GM12874 (cell line): Measurements from ENCODE around the gene ADAMTS13.

Source experiments
- TF ChIP-seq, protein P1 (sequence below): IDR thresholded peaks from 2 replicates; pipeline ENCODE4 v1.5.1; 2011; ENCODE audit warnings: low read depth, mild to moderate bottlenecking, control low read depth, low read length, moderate library complexity; ENCODE audit not compliant: insufficient read depth

ADAMTS13 gene

DNA sequence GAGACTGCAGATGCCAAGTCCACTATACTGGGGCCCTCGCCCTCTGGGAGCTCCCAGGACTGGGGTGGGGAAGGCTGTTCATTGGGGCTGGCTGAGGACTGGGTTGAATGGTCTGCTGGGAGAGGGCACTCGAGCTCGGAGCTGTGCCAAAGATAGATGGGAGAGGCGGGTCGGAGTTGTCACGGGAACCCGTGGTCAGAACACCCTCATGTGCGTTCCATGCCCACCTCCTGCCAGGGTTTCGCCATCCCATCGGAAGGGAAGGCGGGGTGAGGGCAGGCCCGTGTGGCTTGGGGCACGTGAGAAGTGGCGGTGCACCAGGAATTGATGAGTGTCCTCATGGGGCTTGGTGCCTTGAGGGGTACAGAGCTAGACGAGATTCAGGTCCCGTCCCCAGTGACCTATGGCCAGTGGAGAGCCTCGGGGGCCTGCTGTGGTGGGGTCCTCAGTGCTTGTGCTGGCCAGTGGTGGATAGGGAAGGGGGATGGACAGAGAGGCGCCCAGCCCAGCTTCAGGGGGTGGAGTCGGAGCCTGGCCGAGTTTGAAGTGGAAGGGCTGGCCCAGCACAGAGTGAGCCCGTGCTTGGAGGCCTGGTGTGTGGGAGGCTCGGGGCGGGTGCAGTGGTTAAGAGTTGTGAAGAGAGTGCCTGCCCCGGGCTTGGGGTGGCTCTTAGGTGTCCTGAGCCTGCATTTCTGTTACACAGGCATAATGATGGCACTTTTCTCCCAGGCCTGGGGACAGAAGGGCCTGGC is 41.9 kb downstream of the ADAMTS13 start:
- TF ChIP-seq, protein P1, sequence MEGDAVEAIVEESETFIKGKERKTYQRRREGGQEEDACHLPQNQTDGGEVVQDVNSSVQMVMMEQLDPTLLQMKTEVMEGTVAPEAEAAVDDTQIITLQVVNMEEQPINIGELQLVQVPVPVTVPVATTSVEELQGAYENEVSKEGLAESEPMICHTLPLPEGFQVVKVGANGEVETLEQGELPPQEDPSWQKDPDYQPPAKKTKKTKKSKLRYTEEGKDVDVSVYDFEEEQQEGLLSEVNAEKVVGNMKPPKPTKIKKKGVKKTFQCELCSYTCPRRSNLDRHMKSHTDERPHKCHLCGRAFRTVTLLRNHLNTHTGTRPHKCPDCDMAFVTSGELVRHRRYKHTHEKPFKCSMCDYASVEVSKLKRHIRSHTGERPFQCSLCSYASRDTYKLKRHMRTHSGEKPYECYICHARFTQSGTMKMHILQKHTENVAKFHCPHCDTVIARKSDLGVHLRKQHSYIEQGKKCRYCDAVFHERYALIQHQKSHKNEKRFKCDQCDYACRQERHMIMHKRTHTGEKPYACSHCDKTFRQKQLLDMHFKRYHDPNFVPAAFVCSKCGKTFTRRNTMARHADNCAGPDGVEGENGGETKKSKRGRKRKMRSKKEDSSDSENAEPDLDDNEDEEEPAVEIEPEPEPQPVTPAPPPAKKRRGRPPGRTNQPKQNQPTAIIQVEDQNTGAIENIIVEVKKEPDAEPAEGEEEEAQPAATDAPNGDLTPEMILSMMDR = no peak

DNA sequence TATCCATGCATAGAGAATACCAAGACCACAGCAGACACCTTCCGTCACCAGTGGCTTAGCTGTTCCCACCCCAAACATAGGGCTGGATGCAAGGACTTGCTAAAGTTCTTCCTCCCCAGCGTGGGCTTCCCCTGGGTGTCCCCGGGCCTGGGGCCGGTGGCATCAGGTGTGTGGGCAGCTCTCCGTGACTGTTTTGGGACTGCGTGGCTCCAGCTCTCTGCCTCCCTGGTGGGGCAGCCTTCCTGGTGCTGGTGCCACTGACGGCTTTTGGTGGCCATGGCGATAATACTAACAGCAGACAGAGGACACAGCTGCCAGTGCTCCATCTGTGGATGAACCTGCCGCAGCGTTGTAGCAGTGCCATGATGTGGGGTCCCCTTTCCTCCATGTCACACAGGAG is 42.5 kb downstream of the ADAMTS13 start:
- TF ChIP-seq, protein P1 = no peak

DNA sequence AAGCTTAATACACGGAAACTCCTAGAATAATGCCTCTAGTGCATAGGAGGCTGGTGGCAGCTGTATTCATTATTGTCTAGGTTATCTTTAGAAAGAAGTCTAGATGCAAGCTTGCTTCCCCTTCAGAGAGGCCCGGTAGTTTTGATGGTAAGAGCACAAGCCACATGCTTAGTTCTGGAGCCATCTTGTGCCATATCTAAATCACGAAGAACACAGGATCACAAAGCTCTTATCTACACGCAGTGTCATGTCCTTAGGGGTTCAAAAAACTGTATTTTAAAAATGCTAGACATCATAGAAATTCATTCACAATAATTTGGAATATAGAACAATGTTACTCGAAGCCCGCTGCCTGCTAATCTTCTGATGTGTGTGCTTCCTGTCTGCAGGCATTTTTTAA is 43.8 kb downstream of the ADAMTS13 start:
- TF ChIP-seq, protein P1 = no peak

DNA sequence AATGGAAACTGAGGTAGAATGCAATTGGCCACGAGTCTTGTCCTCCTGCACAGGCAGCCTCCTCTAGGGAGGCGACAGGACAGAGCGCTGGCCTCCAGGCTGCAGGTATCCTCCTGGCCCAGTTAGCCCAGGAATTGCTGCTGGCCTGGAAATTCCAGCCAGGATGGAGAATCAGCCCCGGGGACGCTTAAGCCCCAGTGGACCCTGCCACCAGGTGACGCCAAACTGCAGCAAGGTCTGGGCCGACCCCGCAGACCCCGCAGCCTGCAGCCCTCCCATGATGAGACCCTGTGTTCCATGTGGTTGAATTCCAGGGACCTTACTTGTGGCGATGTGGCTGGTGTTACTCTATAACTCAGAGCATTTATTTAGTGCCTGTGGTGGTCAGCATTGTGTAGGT is 44.9 kb downstream of the ADAMTS13 start:
- TF ChIP-seq, protein P1 = no peak

DNA sequence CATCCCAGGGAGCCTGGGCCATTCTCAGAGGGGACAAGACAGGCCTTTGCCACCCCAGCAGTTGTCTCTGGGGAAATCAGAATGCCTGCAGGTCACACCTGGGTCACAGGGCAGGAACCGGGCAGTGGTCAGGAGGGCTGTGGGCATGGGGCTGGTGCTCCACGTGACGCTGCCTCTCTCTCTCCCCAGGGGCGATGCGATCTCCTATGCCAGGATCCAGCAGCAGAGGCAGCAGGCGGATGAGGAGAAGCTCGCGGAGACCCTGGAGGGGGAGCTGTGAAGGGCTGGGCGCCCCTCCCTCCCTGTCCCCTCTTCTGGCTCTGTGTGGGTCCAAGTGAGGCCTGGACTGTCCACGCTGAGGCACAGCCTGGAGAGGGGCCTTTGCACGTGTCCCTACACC is 46.2 kb downstream of the ADAMTS13 start:
- TF ChIP-seq, protein P1 = no peak

DNA sequence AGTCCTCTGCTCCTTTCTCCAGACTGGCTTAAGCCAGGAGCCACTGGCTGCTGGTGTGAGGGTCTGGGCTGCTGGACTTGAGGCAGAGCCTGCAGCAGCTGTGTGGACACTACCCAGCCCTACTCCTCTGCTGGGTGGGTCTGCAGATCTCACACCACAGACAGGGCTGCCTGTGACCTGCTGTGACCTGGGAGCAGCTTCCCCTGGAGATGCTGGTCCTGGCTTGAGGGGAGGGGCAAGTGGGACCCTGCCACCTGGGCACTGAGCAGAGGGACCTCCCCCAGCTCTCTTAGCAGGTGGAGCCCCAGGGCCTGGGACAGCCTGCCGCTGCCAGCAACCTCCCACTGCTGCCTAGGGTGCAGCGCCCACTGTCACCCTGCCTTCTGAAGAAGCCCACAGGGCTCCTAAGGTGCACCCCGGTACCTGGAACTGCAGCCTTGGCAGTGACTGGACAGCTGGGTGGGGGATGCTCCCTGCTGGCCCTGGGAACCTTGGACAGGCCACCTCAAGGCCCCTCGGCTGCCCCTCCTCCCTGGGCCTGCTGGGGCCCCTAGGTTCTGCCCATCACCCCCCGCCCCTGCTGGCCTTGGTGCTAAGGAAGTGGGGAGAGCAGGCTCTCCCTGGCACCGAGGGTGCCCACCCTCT is 46.7 kb downstream of the ADAMTS13 start:
- TF ChIP-seq, protein P1 = no peak

DNA sequence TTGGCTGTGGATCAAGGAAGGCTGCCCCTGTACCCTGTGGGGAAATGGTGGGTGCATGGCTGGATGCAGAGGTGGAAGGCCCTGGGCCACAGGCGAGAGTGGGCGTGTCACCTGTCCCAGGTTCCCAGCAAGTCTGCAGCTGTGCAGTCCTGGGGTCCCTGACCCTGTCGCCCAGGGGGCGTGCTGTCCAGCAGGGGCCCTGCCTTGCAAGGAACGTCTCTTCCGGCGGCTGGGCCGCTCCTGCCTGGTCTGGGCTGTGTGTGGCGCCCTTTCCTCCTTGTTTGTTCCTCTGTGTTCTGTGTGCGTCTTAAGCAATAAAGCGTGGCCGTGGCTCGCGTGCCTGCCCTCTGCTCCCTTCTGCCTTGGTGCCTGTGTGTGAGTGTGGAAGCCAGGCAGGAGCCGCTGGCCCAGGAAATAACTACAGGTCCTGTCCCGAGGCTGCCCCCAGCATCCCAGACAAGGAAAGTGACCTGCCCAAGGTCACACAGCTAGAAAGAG is 48.3 kb downstream of the ADAMTS13 start:
- TF ChIP-seq, protein P1 = no peak
